HUES64 (cell line): Measurements from ENCODE around the gene KICS2.
"Not testable (repeated sequence)": the region's sequence is repeated elsewhere in the genome, so short reads cannot be mapped to it uniquely, and the experiment has no call there.

Experiments
- H3K27ac ChIP-seq: 2 replicates; pipeline ENCODE4 v1.7.0; 2013; ENCODE audit warnings: low read depth, low read length, inconsistent platforms
- H3K27me3 ChIP-seq: 2 replicates; pipeline ENCODE4 v1.6.1; 2013; ENCODE audit warnings: mild to moderate bottlenecking, low read length; ENCODE audit not compliant: insufficient read depth
- H3K36me3 ChIP-seq: 2 replicates; pipeline ENCODE4 v1.6.1; 2013; ENCODE audit warnings: mild to moderate bottlenecking, low read length; ENCODE audit not compliant: insufficient read depth
- H3K4me1 ChIP-seq: 2 replicates; pipeline ENCODE4 v1.6.1; 2013; ENCODE audit warnings: mild to moderate bottlenecking, low read length, moderate library complexity; ENCODE audit not compliant: insufficient read depth
- H3K4me3 ChIP-seq: 2 replicates; pipeline ENCODE4 v1.5.1; 2013; ENCODE audit warnings: mild to moderate bottlenecking, low read length, moderate library complexity
- H3K9ac ChIP-seq: 2 replicates; pipeline ENCODE4 v1.6.1; 2013; ENCODE audit warnings: mild to moderate bottlenecking, low read depth, low read length
- H3K9me3 ChIP-seq: 2 replicates; pipeline ENCODE4 v1.6.1; 2013; ENCODE audit warnings: low read depth, low read length; ENCODE audit not compliant: insufficient read depth
- WGBS: fragments of 150-250, 120-280 bp; methylation state at CpG from one replicate; pipeline ENCODE4 v1.1.7; 2013; ENCODE audit warnings: missing lambda C conversion rate; 5-methylcytosine and 5-hydroxymethylcytosine counted together

Gene KICS2

DNA sequence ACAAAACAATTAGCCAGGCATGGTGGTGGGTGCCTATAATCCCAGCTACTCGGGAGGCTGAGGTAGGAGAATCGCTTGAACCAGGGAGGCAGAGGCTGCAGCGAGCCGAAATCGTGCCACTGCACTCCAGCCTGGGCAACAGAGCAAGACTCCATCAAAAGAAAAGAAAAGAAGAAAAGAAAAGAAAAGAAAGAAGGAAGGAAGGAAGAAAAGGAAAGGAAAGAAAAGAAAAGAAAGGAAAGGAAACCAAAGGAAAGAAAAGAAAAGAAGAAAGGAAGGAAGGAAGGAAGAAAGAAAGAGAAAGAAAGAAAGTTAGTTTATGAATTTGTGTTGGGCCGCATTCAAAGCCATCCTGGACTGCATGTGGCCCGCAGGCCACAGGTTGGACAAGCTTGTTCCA, 4.5 kb downstream of the KICS2 start:
- H3K27me3 ChIP-seq, result not testable (repeated sequence)
- 97% methylated on average over 7 of the region's 7 CpGs for WGBS

DNA sequence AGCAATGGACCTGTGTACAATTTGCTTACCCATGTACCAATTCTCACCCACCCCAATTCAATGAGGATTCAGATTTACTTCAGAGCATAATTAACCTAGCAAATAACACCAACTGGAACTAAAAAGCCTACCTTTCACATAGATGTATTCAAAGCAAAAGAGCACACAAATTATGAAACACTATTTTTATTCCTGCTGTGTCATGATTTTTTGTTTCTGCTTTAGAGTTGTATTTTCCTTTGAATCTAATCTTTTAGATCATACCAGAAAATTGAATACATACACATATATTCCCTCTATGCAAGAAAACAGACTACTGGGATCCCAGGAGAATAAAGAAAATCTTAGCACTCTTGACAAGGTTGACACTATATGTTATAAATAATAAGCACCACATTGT, 5.9 kb downstream of the KICS2 start:
- Histone ChIP-seq H3K36me3 (peaks cover 20% of the 10 kb centered on the region), H3K4me3 (no peak overlapping the region)

More for the DNA sequence above, 4.5 kb downstream of the KICS2 start:
- peaks cover 35% of the 10 kb centered on the region for H3K4me1 ChIP-seq
- H3K36me3 ChIP-seq, H3K4me3 ChIP-seq, H3K27ac ChIP-seq, H3K9me3 ChIP-seq, H3K9ac ChIP-seq: not testable (repeated sequence)

DNA sequence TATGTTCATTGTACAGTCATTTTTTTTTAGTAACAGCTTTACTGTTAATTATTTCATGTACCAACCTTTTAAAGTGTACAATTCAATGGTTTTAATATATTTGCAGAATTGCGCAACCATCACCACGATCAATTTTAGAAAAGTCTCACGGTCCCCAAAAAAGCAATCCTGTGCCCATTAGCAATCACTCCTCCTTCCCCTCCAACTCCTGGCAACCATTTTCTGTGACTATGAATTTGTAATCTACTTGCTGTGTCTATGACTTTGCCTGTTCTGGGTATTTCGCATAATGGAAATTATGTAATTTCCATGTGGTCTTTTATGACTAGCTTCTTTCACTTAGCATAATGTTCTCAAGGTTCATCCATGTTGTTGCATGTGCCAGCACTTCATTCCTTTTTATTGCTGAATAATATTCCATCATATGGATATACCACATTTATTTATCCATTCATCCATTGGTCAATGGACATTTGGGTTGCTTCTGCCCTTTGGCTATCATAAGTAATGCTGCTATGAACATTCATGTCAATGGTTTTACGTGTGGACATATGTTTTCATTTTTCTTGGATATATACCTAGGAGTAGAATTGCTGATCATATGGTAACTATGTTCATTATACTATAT, 9.9 kb downstream of the KICS2 start:
- Histone ChIP-seq H3K4me1 (no peaks in the 10 kb centered on the region), H3K4me3 (no peak overlapping the region), H3K9ac (no peak overlapping the region), H3K27me3 (no peaks in the 10 kb centered on the region), H3K9me3 (no peaks in the 10 kb centered on the region), H3K27ac (no peak overlapping the region), H3K36me3 (peaks cover 22% of the 10 kb centered on the region)
- 67% methylated on average over 5 of the region's 5 CpGs for WGBS

More for the DNA sequence above, 5.9 kb downstream of the KICS2 start:
- peaks cover 33% of the 10 kb centered on the region for H3K4me1 ChIP-seq
- H3K27ac ChIP-seq, result no peak overlapping the region
- no peak overlapping the region for H3K9ac ChIP-seq
- no peaks in the 10 kb centered on the region for H3K9me3 ChIP-seq
- no peaks in the 10 kb centered on the region for H3K27me3 ChIP-seq

DNA sequence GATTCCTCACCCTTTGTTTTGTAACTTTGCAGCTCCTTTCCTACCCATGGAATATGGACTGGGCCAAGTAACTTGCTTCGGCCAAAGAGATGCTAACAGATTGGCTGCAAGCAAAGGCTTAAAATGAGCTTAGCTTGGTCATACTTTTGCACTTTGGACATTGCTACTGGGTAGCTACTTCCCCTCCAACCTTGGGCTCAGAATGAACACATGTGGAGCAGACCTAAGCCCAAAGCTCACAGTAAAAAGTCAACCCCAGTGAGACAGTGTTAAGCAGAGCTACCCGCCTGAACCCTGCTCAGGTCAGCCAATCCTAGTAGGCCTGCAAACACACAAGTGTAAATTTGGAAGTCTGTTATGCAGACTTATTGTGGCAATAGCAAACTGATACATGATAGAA, 14.6 kb downstream of the KICS2 start:
- Histone ChIP-seq H3K27ac (no peak overlapping the region), H3K9me3 (no peaks in the 10 kb centered on the region), H3K27me3 (no peaks in the 10 kb centered on the region), H3K4me1 (no peaks in the 10 kb centered on the region), H3K4me3 (no peak overlapping the region), H3K9ac (no peak overlapping the region), H3K36me3 (peaks cover 12% of the 10 kb centered on the region)
- WGBS, result 96% methylated on average over 2 of the region's 2 CpGs

DNA sequence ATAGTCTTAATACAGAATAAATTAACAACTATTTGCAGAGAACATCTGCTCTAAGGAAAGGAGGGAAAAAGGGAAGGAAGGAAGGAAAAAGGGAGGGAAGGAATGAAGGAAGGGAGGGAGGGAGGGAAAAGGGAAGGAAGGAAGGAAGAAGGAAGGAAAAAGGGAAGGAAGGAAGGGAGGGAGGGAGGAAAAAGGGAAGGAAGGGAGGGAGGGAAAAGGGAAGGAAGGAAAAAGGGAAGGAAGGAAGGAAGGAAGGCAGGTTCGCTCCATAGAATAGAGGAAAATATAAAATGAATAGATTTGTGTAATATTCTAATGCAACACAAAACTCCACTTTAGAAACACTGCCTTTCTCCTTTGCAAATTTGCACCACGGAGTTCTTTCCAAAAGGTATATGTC, 16.6 kb downstream of the KICS2 start:
- Histone ChIP-seq H3K9ac (no peak overlapping the region), H3K27me3 (no peaks in the 10 kb centered on the region), H3K4me1 (no peaks in the 10 kb centered on the region), H3K9me3 (no peaks in the 10 kb centered on the region), H3K27ac (no peak overlapping the region), H3K36me3 (peaks cover 3% of the 10 kb centered on the region), H3K4me3 (no peak overlapping the region)
- WGBS, result 100% methylated on average over 1 of the region's 2 CpGs

DNA sequence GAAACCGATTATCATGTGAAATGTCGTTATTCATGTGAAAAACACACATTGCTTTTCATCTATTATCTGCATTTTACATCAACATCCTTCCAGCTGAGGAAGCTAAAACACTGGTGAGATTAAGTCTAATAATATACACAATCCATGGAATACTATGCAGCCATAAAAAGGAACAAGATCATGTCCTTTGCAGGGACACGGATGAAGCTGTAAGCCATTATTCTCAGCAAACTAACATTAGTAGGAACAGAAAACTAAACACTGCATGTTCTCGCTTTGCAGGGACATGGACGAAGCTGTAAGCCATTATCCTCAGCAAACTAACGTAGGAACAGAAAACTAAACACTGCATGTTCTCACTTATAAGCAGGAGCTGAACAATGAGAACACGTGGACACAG, 18.3 kb downstream of the KICS2 start:
- Histone ChIP-seq H3K27ac (no peak overlapping the region), H3K9me3 (no peaks in the 10 kb centered on the region), H3K9ac (no peak overlapping the region), H3K4me1 (no peaks in the 10 kb centered on the region), H3K36me3 (no peaks in the 10 kb centered on the region; the same call in 1 of the 2 replicates), H3K27me3 (no peaks in the 10 kb centered on the region), H3K4me3 (no peak overlapping the region)
- 65% methylated on average over 5 of the region's 7 CpGs for WGBS

DNA sequence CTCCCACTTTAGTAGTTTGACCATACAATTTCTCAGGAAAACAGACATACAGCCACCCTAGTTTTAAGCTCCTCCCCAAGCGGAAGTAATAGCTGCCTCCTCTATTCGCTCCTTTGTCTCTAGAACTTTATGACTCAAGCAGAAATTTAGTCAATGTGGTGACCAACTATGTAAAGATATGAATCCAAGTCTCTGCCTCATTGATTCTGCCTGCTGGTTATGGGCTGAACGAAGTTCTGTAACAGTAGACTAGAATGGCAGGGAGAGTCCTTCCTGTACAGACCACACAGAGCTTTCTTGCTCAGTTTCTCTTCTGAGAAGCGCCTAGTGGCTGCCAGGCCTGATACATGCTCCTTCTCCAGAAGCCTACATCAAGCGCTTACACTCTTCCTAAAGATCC, 19.1 kb downstream of the KICS2 start:
- 96% methylated on average over 5 of the region's 5 CpGs for WGBS
- H3K27ac ChIP-seq, result no peak overlapping the region
- H3K4me1 ChIP-seq, result no peaks in the 10 kb centered on the region
- no peak overlapping the region for H3K9ac ChIP-seq
- H3K36me3 ChIP-seq, result no peaks in the 10 kb centered on the region; the same call in 1 of the 2 replicates
- no peak overlapping the region for H3K4me3 ChIP-seq
- no peaks in the 10 kb centered on the region for H3K9me3 ChIP-seq
- no peaks in the 10 kb centered on the region for H3K27me3 ChIP-seq

DNA sequence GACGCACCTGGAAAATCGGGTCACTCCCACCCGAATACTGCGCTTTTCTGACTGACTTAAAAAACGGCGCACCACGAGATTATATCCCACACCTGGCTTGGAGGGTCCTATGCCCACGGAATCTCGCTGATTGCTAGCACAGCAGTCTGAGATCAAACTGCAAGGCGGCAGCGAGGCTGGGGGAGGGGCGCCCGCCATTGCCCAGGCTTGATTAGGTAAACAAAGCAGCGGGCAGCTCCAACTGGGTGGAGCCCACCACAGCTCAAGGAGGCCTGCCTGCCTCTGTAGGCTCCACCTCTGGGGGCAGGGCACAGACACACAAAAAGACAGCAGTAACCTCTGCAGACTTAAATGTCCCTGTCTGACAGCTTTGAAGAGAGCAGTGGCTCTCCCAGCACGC, 26.3 kb downstream of the KICS2 start:
- H3K27me3 ChIP-seq, H3K4me3 ChIP-seq, H3K4me1 ChIP-seq, H3K9ac ChIP-seq, H3K9me3 ChIP-seq, H3K27ac ChIP-seq: not testable (repeated sequence)
- H3K36me3 ChIP-seq, result peaks cover 12% of the 10 kb centered on the region
- WGBS, result 23% methylated on average over 10 of the region's 15 CpGs

DNA sequence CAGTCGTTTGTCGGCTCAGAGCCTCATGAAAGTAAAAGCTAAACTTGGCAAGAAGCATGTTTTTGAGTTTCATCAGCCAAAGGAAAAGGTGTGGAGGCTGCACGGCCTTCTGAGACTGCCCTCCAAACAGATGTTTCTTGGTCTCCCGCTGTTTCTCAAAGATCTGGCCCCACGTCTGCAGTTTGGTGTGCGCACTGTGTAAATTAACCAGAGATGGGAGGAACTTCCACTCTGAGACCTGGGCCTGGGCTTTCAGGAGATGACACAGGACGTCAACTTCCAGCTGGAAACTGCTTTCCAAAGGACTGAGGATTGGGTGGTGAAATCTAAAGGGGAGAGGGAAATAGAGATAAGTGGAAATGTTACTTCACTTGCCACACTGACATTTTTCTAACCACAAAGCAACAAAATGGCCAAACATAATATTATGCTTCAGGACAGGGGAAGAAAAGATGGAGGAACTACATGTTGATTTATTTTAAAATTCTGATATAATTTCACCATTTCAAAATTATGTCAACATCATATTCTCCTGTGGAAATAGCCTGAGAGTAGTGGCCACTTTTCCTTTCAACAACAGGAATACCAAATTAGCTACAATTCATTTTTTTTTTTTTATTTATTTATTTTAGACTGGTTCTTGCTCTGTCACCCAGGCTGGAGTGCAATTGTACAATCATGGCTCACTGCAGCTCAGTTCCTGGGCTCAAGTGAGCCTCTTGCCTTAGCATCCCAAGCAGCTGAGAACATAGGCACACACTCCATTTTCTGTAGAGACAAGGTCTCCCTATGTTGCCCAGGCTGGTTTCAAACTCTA, 27.6 kb downstream of the KICS2 start:
- Histone ChIP-seq H3K27ac (no peak overlapping the region), H3K4me3 (no peak overlapping the region), H3K4me1 (no peaks in the 10 kb centered on the region), H3K27me3 (no peaks in the 10 kb centered on the region), H3K36me3 (peaks cover 12% of the 10 kb centered on the region), H3K9ac (no peak overlapping the region), H3K9me3 (no peaks in the 10 kb centered on the region)
- WGBS, result 96% methylated on average over 7 of the region's 7 CpGs

DNA sequence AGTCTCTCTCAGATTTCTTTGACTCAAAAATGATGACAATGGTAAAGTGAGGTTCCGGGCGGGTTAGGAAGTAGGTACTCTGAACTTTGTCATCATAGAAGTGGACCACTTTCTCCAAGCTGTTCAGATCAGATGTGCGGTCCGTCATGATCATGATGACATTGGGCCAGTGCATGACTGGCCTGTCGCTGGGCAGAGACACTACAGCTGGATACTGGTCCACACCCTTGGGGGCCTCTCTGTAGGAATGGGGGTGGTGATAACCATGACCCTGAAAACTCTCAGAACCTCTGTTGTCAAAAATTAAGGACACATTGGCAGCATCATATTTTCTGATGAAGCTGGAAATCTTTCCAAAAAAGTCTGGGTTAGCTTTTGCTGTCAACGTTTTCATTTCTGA, 28.2 kb downstream of the KICS2 start:
- WGBS, result 94% methylated on average over 6 of the region's 6 CpGs
- H3K4me1 ChIP-seq, result no peaks in the 10 kb centered on the region
- H3K4me3 ChIP-seq, result no peak overlapping the region
- no peak overlapping the region for H3K27ac ChIP-seq
- no peaks in the 10 kb centered on the region for H3K9me3 ChIP-seq
- H3K36me3 ChIP-seq, result peaks cover 12% of the 10 kb centered on the region
- H3K27me3 ChIP-seq, result no peaks in the 10 kb centered on the region
- no peak overlapping the region for H3K9ac ChIP-seq

DNA sequence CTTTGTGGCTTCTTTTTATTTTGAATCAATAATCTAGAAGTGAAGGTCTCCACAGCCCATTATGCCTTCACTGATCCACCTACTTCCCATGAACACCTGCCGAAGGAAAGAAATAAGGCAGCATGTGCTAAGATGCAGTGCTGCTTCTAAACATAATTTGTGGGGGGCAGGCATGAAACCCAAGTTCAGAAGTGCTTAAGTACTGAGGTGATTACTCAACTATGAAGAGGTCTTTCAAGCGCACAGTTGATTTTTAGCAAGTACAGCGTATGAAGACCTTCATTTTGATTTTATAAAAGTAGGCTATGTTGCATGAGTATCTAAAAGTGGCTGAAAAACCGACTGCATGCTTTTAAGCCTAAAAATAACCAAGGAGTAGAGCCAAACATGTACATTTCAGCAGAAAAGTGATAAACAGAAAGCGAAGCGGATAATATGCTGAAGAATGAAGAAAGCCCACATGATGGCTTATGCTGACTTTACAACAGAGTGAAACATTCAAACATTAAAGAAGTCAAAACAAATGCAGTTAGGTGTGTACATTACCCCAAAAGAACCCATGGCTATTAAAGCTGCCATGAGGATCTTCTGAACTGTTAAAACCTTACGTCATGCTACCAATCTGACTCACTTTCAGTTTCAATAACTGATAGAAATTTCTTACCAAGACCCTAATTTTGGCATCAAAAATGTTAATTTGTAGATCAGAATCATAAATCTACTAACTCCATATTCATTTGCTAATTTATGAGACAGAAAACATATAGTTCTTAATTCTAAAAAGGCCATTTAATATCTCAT, 29.3 kb downstream of the KICS2 start:
- peaks cover 12% of the 10 kb centered on the region for H3K36me3 ChIP-seq
- WGBS, result 94% methylated on average over 7 of the region's 7 CpGs
- H3K27ac ChIP-seq, result no peak overlapping the region
- no peaks in the 10 kb centered on the region for H3K4me1 ChIP-seq
- H3K4me3 ChIP-seq, result no peak overlapping the region
- no peaks in the 10 kb centered on the region for H3K27me3 ChIP-seq
- no peaks in the 10 kb centered on the region for H3K9me3 ChIP-seq
- H3K9ac ChIP-seq, result no peak overlapping the region
